Upper lobe of left lung (tissue), 6 donors: Measurements from ENCODE around the gene PRM2. TPM values are rescaled to one million over a fixed set of nuclear protein-coding genes. Genes with fewer than 3 reads are reported as not detected.

ENCODE experiments used
- ATAC-seq, 2 donors: fragments of 200-7000 bp; cut with Tn5 transposase; one replicate each; pipeline ENCODE4 v1.9.1; 2022; ENCODE audit warnings: mild to moderate bottlenecking in 2 of 2, moderate library complexity in 2 of 2; ENCODE audit not compliant: low FRiP score in 2 of 2
- DNase-seq, 2 donors: peaks; one replicate each; pipeline ENCODE4 v3.0.0-alpha.2; 2019 to 2020
- H3K27ac ChIP-seq, 4 donors: fragments of 200-600 bp; sonication (generic); one replicate each; pipeline ENCODE4 v1.5.1; 2016 to 2019
- H3K27me3 ChIP-seq, 4 donors: fragments of 200-600 bp; sonication (generic); one replicate each; pipeline ENCODE4 v1.5.1; 2017 to 2019
- H3K36me3 ChIP-seq, 4 donors: fragments of 200-600 bp; sonication (generic); one replicate each; pipeline ENCODE4 v1.5.1; 2016 to 2019
- H3K4me1 ChIP-seq, 4 donors: fragments of 200-600 bp; sonication (generic); one replicate each; pipeline ENCODE4 v1.5.1; 2018 to 2019
- H3K4me3 ChIP-seq, 4 donors: fragments of 200-600 bp; sonication (generic); one replicate each; pipeline ENCODE4 v1.5.1; 2017 to 2019; ENCODE audit warnings: mild to moderate bottlenecking in 2 of 4, moderate library complexity in 1 of 4
- H3K9me3 ChIP-seq, 4 donors: fragments of 200-600 bp; sonication (generic); one replicate each; pipeline ENCODE4 v1.5.1; 2018 to 2019
- CTCF ChIP-seq, 6 experiments: fragments of 450-650 bp in 4 of 6; fragments of 200-600 bp in 2 of 6; sonication (generic) in 2 of 6; IDR thresholded peaks; one replicate each; pipeline ENCODE4 v1.5.1; 2016 to 2019; ENCODE audit warnings: antibody characterized with exemption in 6 of 6
- EP300 ChIP-seq, 4 donors: sonication (generic); formaldehyde crosslinking; IDR thresholded peaks; one replicate each; pipeline ENCODE4 v1.5.1; 2017; ENCODE audit warnings: antibody characterized with exemption in 4 of 4, control low read depth in 2 of 4
- POLR2A ChIP-seq, 4 donors: fragments of 450-650 bp; IDR thresholded peaks; one replicate each; pipeline ENCODE4 v1.5.1; 2016 to 2017; ENCODE audit warnings: antibody characterized with exemption in 4 of 4, mild to moderate bottlenecking in 2 of 4
- POLR2AphosphoS5 ChIP-seq, 2 donors: sonication (generic); formaldehyde crosslinking; IDR thresholded peaks; one replicate each; pipeline ENCODE4 v1.5.1; 2017; ENCODE audit warnings: antibody characterized with exemption in 2 of 2
- WGBS, 2 donors: methylation state at CpG; one replicate each; pipeline ENCODE4 v1.1.5; 2017 to 2018; 5-methylcytosine and 5-hydroxymethylcytosine counted together
- total RNA-seq, 6 donors: library from RNA; depleted of rRNA in 4 of 6; stranded (reverse); fragments of >200 nt in 4 of 6; gene quantifications; one replicate each; pipeline versions ENCODE4 v1.1.0 to v1.2.1, GENCODE V29; 2016 to 2021
- donor health status: DM: no; HTN: no; CAD: no; lungs with moderate emphysema.
- donor health status: DM: no; HTN: yes; CAD: no; lungs with severe emphysema.

The PRM2 gene
- total RNA-seq: not detected

GRCh38 chr16:11276143-11276895 lies at the start of gene PRM2:
TSS of gene PRM2 (minus strand) at chr16:11276480. CDS start at chr16:11276370, 110 bp downstream.
- Histone ChIP-seq H3K27me3 (no peaks in the 10 kb centered on the region), H3K9me3 (no peaks in the 10 kb centered on the region), H3K27ac (no peak within 1 kb of the TSS), H3K4me3 (no peak within 1 kb of the TSS), H3K36me3 (no peaks in the 10 kb centered on the region), H3K4me1 (peaks cover 0 to 5% (median 0%) of the 10 kb centered on the region in 4 donors)
- ATAC-seq (no peak), DNase-seq (peak in 1 of 2 donors; percentile 75)
- WGBS, 2 donors: 81 to 91% methylated on average over 7 to 26 of the region's 26 CpGs
- no peak for TF ChIP-seq POLR2AphosphoS5 (IDR thresholded peaks at IDR 0.05)

- H3K27me3 ChIP-seq: no peaks in the 10 kb centered on the region
- no peak overlapping the region for H3K4me3 ChIP-seq
- no peak for ATAC-seq
- TF ChIP-seq CTCF (IDR thresholded peaks at IDR 0.05): no peak
- TF ChIP-seq POLR2AphosphoS5 (IDR thresholded peaks at IDR 0.05): no peak
- no peak for TF ChIP-seq POLR2A (IDR thresholded peaks at IDR 0.05)
- no peak for TF ChIP-seq EP300 (IDR thresholded peaks at IDR 0.05)
- H3K27ac ChIP-seq: peak overlapping the region in 1 of 4 donors; percentile 7
- DNase-seq: no peak
- WGBS, 2 donors: 86% methylated on average over 6 to 10 of the region's 10 CpGs
- peaks cover 17 to 21% (median 21%) of the 10 kb centered on the region in 4 donors for H3K4me1 ChIP-seq
- no peaks in the 10 kb centered on the region for H3K9me3 ChIP-seq
- H3K36me3 ChIP-seq: no peaks in the 10 kb centered on the region
Measured at GRCh38 chr16:11325404-11326083, 49.3 kb upstream of the PRM2 start.

GRCh38 chr16:11323551-11324336 lies 47.5 kb upstream of the PRM2 start:
- Histone ChIP-seq H3K27me3 (no peaks in the 10 kb centered on the region), H3K4me1 (peaks cover 11 to 16% (median 12%) of the 10 kb centered on the region in 4 donors), H3K4me3 (no peak overlapping the region), H3K27ac (no peak overlapping the region), H3K9me3 (no peaks in the 10 kb centered on the region), H3K36me3 (no peaks in the 10 kb centered on the region)
- DNase-seq: peak in 1 of 2 donors; percentile 72
- WGBS, 2 donors: 89 to 97% methylated on average over 4 to 11 of the region's 11 CpGs
- ATAC-seq: no peak
- TF ChIP-seq POLR2A (IDR thresholded peaks at IDR 0.05): no peak
- TF ChIP-seq EP300 (IDR thresholded peaks at IDR 0.05): no peak
- TF ChIP-seq CTCF (IDR thresholded peaks at IDR 0.05): no peak
- TF ChIP-seq POLR2AphosphoS5 (IDR thresholded peaks at IDR 0.05): no peak

GRCh38 chr16:11322823-11323222 lies 46.5 kb upstream of the PRM2 start:
- H3K9me3 ChIP-seq: no peaks in the 10 kb centered on the region
- no peak for ATAC-seq
- no peak for DNase-seq
- H3K4me3 ChIP-seq: no peak overlapping the region
- TF ChIP-seq POLR2AphosphoS5 (IDR thresholded peaks at IDR 0.05): no peak
- TF ChIP-seq EP300 (IDR thresholded peaks at IDR 0.05): no peak
- TF ChIP-seq POLR2A (IDR thresholded peaks at IDR 0.05): no peak
- no peak for TF ChIP-seq CTCF (IDR thresholded peaks at IDR 0.05)
- peaks cover 2 to 7% (median 2%) of the 10 kb centered on the region in 4 donors for H3K4me1 ChIP-seq
- no peaks in the 10 kb centered on the region for H3K27me3 ChIP-seq
- 93 to 97% methylated on average over 2 to 3 of the region's 3 CpGs for WGBS, 2 donors
- no peak overlapping the region for H3K27ac ChIP-seq
- no peaks in the 10 kb centered on the region for H3K36me3 ChIP-seq

GRCh38 chr16:11321662-11322061 lies 45.4 kb upstream of the PRM2 start:
- no peaks in the 10 kb centered on the region for H3K27me3 ChIP-seq
- no peak for TF ChIP-seq CTCF (IDR thresholded peaks at IDR 0.05)
- no peak for TF ChIP-seq EP300 (IDR thresholded peaks at IDR 0.05)
- no peak for TF ChIP-seq POLR2AphosphoS5 (IDR thresholded peaks at IDR 0.05)
- TF ChIP-seq POLR2A (IDR thresholded peaks at IDR 0.05): no peak
- WGBS, 2 donors: 66 to 92% methylated on average over 5 of the region's 5 CpGs
- DNase-seq: no peak
- no peak for ATAC-seq
- H3K27ac ChIP-seq: no peak overlapping the region
- no peaks in the 10 kb centered on the region for H3K9me3 ChIP-seq
- H3K36me3 ChIP-seq: no peaks in the 10 kb centered on the region
- peaks cover 0 to 5% (median 0%) of the 10 kb centered on the region in 4 donors for H3K4me1 ChIP-seq
- no peak overlapping the region for H3K4me3 ChIP-seq
